H1 (cell line): Measurements from ENCODE around the gene MSMP. TPM values are rescaled to one million over a fixed set of nuclear protein-coding genes. Genes with fewer than 3 reads are reported as not detected.

Experiments
- CTCF ChIA-PET: fragments of 300-600 bp; sonication (Branson Sonifier 250); formaldehyde crosslinking; loops from one replicate; lab custom pipeline; 2021; ENCODE audit not compliant: partially characterized antibody; lab: Charles Lee
- POLR2A ChIA-PET: fragments of 300-600 bp; sonication (Branson Sonifier 250); formaldehyde crosslinking; loops from one replicate; lab custom pipeline; 2021; ENCODE audit warnings: inconsistent platforms; ENCODE audit not compliant: partially characterized antibody; lab: Charles Lee
- DNase-seq, 2 experiments: peaks; one replicate each; pipeline versions ENCODE4 v3.0.0 to v3.0.0-alpha.2; 2010 to 2022; ENCODE audit warnings: low spot score in 2 of 2, low read depth in 1 of 2, mixed read lengths in 1 of 2
- FAIRE-seq: peaks from 2 replicates; lab custom pipeline; 2011; peaks lifted over from hg19 to GRCh38; lab: Jason Lieb, UNC
- H2AFZ ChIP-seq: 2 replicates; pipeline ENCODE4 v1.8.1; 2012; ENCODE audit warnings: low read length, inconsistent platforms
- H2AK5ac ChIP-seq: 2 replicates; pipeline ENCODE4 v1.6.1; 2013; ENCODE audit warnings: low read depth, low read length
- H2BK120ac ChIP-seq: replicated peaks from 2 replicates; pipeline ENCODE3; 2013; ENCODE audit warnings: low read depth, low read length, inconsistent platforms
- H2BK12ac ChIP-seq: 2 replicates; pipeline ENCODE4 v1.6.1; 2013; ENCODE audit warnings: low read depth, low read length
- H2BK15ac ChIP-seq: 2 replicates; pipeline ENCODE4 v1.6.1; 2013; ENCODE audit warnings: low read length
- H2BK20ac ChIP-seq: 2 replicates; pipeline ENCODE4 v1.6.1; 2013; ENCODE audit warnings: low read length
- H2BK5ac ChIP-seq: 2 replicates; pipeline ENCODE4 v1.6.1; 2013; ENCODE audit warnings: low read depth, low read length
- H3K14ac ChIP-seq: 2 replicates; pipeline ENCODE4 v1.6.1; 2013; ENCODE audit warnings: inconsistent platforms; ENCODE audit not compliant: insufficient read length
- H3K18ac ChIP-seq: 2 replicates; pipeline ENCODE4 v1.6.1; 2013; ENCODE audit warnings: low read length; ENCODE audit errors: extremely low read depth
- H3K23ac ChIP-seq: 2 replicates; pipeline ENCODE4 v1.6.1; 2013; ENCODE audit warnings: inconsistent platforms; ENCODE audit not compliant: insufficient read length
- H3K23me2 ChIP-seq: 2 replicates; pipeline ENCODE4 v1.6.1; 2013; ENCODE audit warnings: low read depth, low read length
- H3K27ac ChIP-seq: 2 replicates; pipeline ENCODE4 v1.6.1; 2011; ENCODE audit warnings: low read depth, low read length, inconsistent platforms
- H3K27me3 ChIP-seq, 4 experiments: replicated peaks in 1 of 4; 1 replicate in 1 of 4; 2 replicates in 3 of 4; pipeline versions ENCODE4 v1.6.1 to v1.8.1; 2011 to 2013; ENCODE audit warnings: low read length in 3 of 4, mild to moderate bottlenecking in 3 of 4, inconsistent platforms in 2 of 4, mixed read lengths in 2 of 4, moderate library complexity in 1 of 4; ENCODE audit not compliant: control insufficient read depth in 3 of 4, insufficient read depth in 3 of 4; ENCODE audit errors: extremely low read depth in 1 of 4
- H3K36me3 ChIP-seq, 4 experiments: 2 replicates each; pipeline versions ENCODE4 v1.6.1 to v1.8.1; 2011 to 2013; ENCODE audit warnings: mild to moderate bottlenecking in 4 of 4, low read length in 3 of 4, moderate library complexity in 2 of 4, control low read depth in 1 of 4, inconsistent platforms in 1 of 4; ENCODE audit not compliant: insufficient read depth in 4 of 4, control insufficient read depth in 2 of 4
- H3K4ac ChIP-seq: replicated peaks from 2 replicates; pipeline ENCODE3; 2013; ENCODE audit warnings: low read length, low read depth, mixed read lengths, inconsistent platforms; ENCODE audit not compliant: insufficient read length
- H3K4me1 ChIP-seq, 4 experiments: replicated peaks in 1 of 4; 1 replicate in 1 of 4; 2 replicates in 3 of 4; pipeline versions ENCODE4 v1.6.1 to v1.8.1; 2011 to 2013; ENCODE audit warnings: low read length in 3 of 4, inconsistent platforms in 2 of 4, mixed read lengths in 1 of 4; ENCODE audit not compliant: insufficient read depth in 4 of 4, control insufficient read depth in 3 of 4
- H3K4me2 ChIP-seq, 2 experiments: 2 replicates each; pipeline versions ENCODE4 v1.6.1 to v1.8.1; 2011 to 2013; ENCODE audit warnings: low read depth in 2 of 2, low read length in 2 of 2, control low read depth in 1 of 2, inconsistent platforms in 1 of 2, mild to moderate bottlenecking in 1 of 2; ENCODE audit not compliant: insufficient read depth in 1 of 2
- H3K4me3 ChIP-seq, 4 experiments: fragments of 200-600, 300-600 bp in 1 of 4; sonication (generic), shearing (Covaris generic), sonication (Bioruptor Twin) in 1 of 4; 2 replicates each; pipeline versions ENCODE4 v1.5.1 to v1.8.1; 2011 to 2016; ENCODE audit warnings: low read length in 4 of 4, low read depth in 3 of 4, control low read depth in 2 of 4, inconsistent platforms in 2 of 4, mild to moderate bottlenecking in 2 of 4, mixed read lengths in 1 of 4, moderate library complexity in 1 of 4; ENCODE audit not compliant: insufficient read depth in 2 of 4; ENCODE audit errors: extremely low read depth in 1 of 4
- H3K56ac ChIP-seq: replicated peaks from 2 replicates; pipeline ENCODE3; 2013; ENCODE audit warnings: low read depth, mild to moderate bottlenecking, mixed read lengths, low read length, inconsistent platforms; ENCODE audit not compliant: insufficient read length
- H3K79me1 ChIP-seq: 2 replicates; pipeline ENCODE4 v1.6.1; 2013; ENCODE audit warnings: low read depth, low read length, control low read depth
- H3K79me2 ChIP-seq, 2 experiments: 2 replicates each; pipeline versions ENCODE4 v1.6.1 to v1.8.1; 2012 to 2013; ENCODE audit warnings: low read length in 2 of 2, mild to moderate bottlenecking in 2 of 2, inconsistent platforms in 1 of 2; ENCODE audit not compliant: insufficient read depth in 2 of 2, control insufficient read depth in 1 of 2
- H3K9ac ChIP-seq, 4 experiments: replicated peaks in 1 of 4; 1 replicate in 1 of 4; 2 replicates in 3 of 4; pipeline versions ENCODE4 v1.6.1 to v1.8.1; 2011 to 2013; ENCODE audit warnings: low read depth in 3 of 4, low read length in 3 of 4, control low read depth in 2 of 4, mild to moderate bottlenecking in 2 of 4, moderate library complexity in 2 of 4, inconsistent platforms in 1 of 4; ENCODE audit errors: extremely low read depth in 1 of 4
- H3K9me3 ChIP-seq, 2 experiments: 2 replicates each; pipeline versions ENCODE4 v1.6.1 to v1.8.1; 2012 to 2013; ENCODE audit warnings: mild to moderate bottlenecking in 2 of 2, moderate library complexity in 2 of 2, control low read depth in 1 of 2, inconsistent platforms in 1 of 2, low read depth in 1 of 2, low read length in 1 of 2, mixed read lengths in 1 of 2; ENCODE audit not compliant: insufficient read depth in 2 of 2
- H4K20me1 ChIP-seq, 2 experiments: replicated peaks in 1 of 2; 2 replicates each; pipeline versions ENCODE3 to v1.8.1; 2011 to 2013; ENCODE audit warnings: inconsistent platforms in 2 of 2, low read length in 2 of 2, mild to moderate bottlenecking in 1 of 2; ENCODE audit not compliant: insufficient read depth in 2 of 2, control insufficient read depth in 1 of 2
- H4K5ac ChIP-seq: 2 replicates; pipeline ENCODE4 v1.6.1; 2013; ENCODE audit warnings: low read length, low read depth, mixed read lengths, inconsistent platforms; ENCODE audit not compliant: insufficient read length
- H4K8ac ChIP-seq: 2 replicates; pipeline ENCODE4 v1.8.0; 2013; ENCODE audit warnings: mild to moderate bottlenecking, moderate library complexity, low read length, inconsistent platforms; ENCODE audit not compliant: insufficient read depth; ENCODE audit errors: extremely low read depth
- H4K91ac ChIP-seq: replicated peaks from 2 replicates; pipeline ENCODE3; 2013; ENCODE audit warnings: low read length, mixed read lengths, inconsistent platforms; ENCODE audit not compliant: insufficient read length
- GABPA ChIP-seq: IDR thresholded peaks from 2 replicates; pipeline ENCODE4 v1.6.1; 2011; ENCODE audit warnings: mild to moderate bottlenecking, low read length, moderate library complexity, borderline replicate concordance; ENCODE audit not compliant: insufficient read depth
- GTF2F1 ChIP-seq: IDR thresholded peaks from 2 replicates; pipeline ENCODE4 v1.6.1; 2012; ENCODE audit warnings: low read depth, low read length, improper control_type of control experiment, borderline replicate concordance
- JUND ChIP-seq: IDR thresholded peaks from 2 replicates; pipeline ENCODE4 v1.6.1; 2011; ENCODE audit warnings: mild to moderate bottlenecking, improper control_type of control experiment, low read length
- MAFK ChIP-seq: IDR thresholded peaks from 2 replicates; pipeline ENCODE4 v1.6.1; 2012; ENCODE audit warnings: low read depth, mild to moderate bottlenecking, improper control_type of control experiment, low read length
- NRF1 ChIP-seq: IDR thresholded peaks from 2 replicates; pipeline ENCODE4 v1.6.1; 2011; ENCODE audit warnings: mild to moderate bottlenecking, low read depth, low read length, improper control_type of control experiment
- POLR2A ChIP-seq, 2 experiments: IDR thresholded peaks; 1 replicate in 1 of 2; 2 replicates in 1 of 2; pipeline ENCODE4 v1.6.1; 2011; ENCODE audit warnings: low read depth in 2 of 2, low read length in 2 of 2, mild to moderate bottlenecking in 2 of 2; ENCODE audit errors: control extremely low read depth in 1 of 2
- RFX5 ChIP-seq: IDR thresholded peaks from 2 replicates; pipeline ENCODE4 v1.6.1; 2011; ENCODE audit warnings: low read depth, low read length, improper control_type of control experiment, borderline replicate concordance
- WGBS, 2 experiments: shearing (Covaris generic) in 1 of 2; methylation state at CpG; one replicate each; pipeline versions ENCODE4 v1.1.6 to v1.1.7; 2013 to 2015; ENCODE audit warnings: low lambda C conversion rate in 2 of 2, mixed read lengths in 2 of 2, inconsistent platforms in 1 of 2, low coverage in 1 of 2, missing lambda C conversion rate in 1 of 2; ENCODE audit not compliant: insufficient replicate concordance in 2 of 2, insufficient coverage in 1 of 2, insufficient read length in 1 of 2; ENCODE audit errors: extremely low coverage in 1 of 2, missing lambda C conversion rate in 1 of 2; 5-methylcytosine and 5-hydroxymethylcytosine counted together
- polyA plus RNA-seq, 7 experiments: library from polyadenylated mRNA; depleted of rRNA in 3 of 7; stranded (reverse) in 5 of 7; unstranded in 2 of 7; fragments of >200 nt in 5 of 7; fragments of 200-250 nt in 2 of 7; gene quantifications; 1 replicate in 5 of 7; 2 replicates in 1 of 7; 4 replicates in 1 of 7; pipeline versions ENCODE4 v1.2.1 to v1.2.3, GENCODE V29; 2011 to 2013; ENCODE audit warnings: missing spikeins in 2 of 7, mixed read lengths in 2 of 7
- total RNA-seq: library from RNA; stranded (reverse); fragmentation: NEBNext Ultra II Directional; extraction: Animal tissue kit (Norgen Biotek cat#: 25700); gene quantifications from 2 replicates; pipeline ENCODE4 v1.2.1, GENCODE V29; 2021
- TF ChIP-seq, protein P1 (sequence below): IDR thresholded peaks from 2 replicates; pipeline ENCODE4 v1.6.1; 2012; ENCODE audit warnings: low read length, inconsistent platforms
- TF ChIP-seq, protein P2 (sequence below): IDR thresholded peaks from 2 replicates; pipeline ENCODE4 v1.6.1; 2011; ENCODE audit warnings: low read length, improper control_type of control experiment

MSMP gene
- total and polyA plus RNA-seq, 2 of the 8 experiments (the other 6 are each of a cell fraction or from before 2014, with no cell fraction given) = 0.53 TPM; not detected in 1

DNA sequence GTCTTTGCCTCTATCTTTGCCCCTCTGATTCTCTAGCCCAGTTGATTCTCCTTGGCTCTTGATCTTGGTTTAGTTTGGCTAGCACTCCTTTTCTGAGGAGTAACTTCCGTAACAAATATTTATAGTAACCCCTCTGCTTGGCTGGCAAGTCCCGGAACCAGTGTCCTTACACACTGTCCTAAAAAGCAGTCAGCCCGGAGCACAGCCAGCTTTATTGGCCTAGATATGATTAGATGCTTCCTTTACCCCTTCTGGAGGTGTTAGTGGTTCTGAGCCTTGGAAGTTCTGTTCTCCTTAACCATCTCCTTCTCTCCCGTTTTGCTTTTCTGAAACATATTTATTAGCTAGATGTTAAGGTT, 17.0 kb upstream of the MSMP start:
- ChIA-PET CTCF (interaction anchor here (0.6 to 3.2 kb wide), 9 partner anchors 8 to 1438 kb away, joined by 3 to 12 read pairs (median 4); partner anchors contain the start of genes CREB3 and TLN1), POLR2A (interaction anchor here (0.7 to 1.7 kb wide), 4 partner anchors 10 to 361 kb away, joined by 3 to 4 read pairs (median 4); no protein-coding TSS in a partner anchor)
- no peak overlapping the region for H2BK5ac ChIP-seq
- H3K9me3 ChIP-seq = no peaks in the 10 kb centered on the region
- no peak overlapping the region for H2AFZ ChIP-seq
- H3K79me2 ChIP-seq = no peaks in the 10 kb centered on the region
- H3K18ac ChIP-seq = no peak overlapping the region
- FAIRE-seq (no peak), DNase-seq (no peak)
- H3K23ac ChIP-seq = no peak overlapping the region
- H3K14ac ChIP-seq = no peak overlapping the region
- H2BK12ac ChIP-seq = no peak overlapping the region
- no peak overlapping the region for H4K8ac ChIP-seq
- no peak overlapping the region for H3K4me3 ChIP-seq
- H3K79me1 ChIP-seq = no peaks in the 10 kb centered on the region
- H3K4ac ChIP-seq = no peak overlapping the region
- no peak overlapping the region for H3K9ac ChIP-seq
- H2BK120ac ChIP-seq = no peak overlapping the region
- peaks cover 0 to 6% (median 4%) of the 10 kb centered on the region in 4 experiments; a peak in 6 of 7 replicates for H3K4me1 ChIP-seq
- no peak overlapping the region for H3K56ac ChIP-seq
- H2BK15ac ChIP-seq = no peak overlapping the region
- H2BK20ac ChIP-seq = no peak overlapping the region
- H4K91ac ChIP-seq = no peak overlapping the region
- no peak overlapping the region for H3K4me2 ChIP-seq
- H4K20me1 ChIP-seq = no peaks in the 10 kb centered on the region
- H3K36me3 ChIP-seq = no peaks in the 10 kb centered on the region
- H2AK5ac ChIP-seq = no peak overlapping the region
- no peak overlapping the region for H3K27ac ChIP-seq
- WGBS, 2 experiments = 93% methylated on average over 4 of the region's 4 CpGs; no CpG with 5 or more reads in 1 of the 2 experiments
- H4K5ac ChIP-seq = no peak overlapping the region
- no peaks in the 10 kb centered on the region for H3K23me2 ChIP-seq
- H3K27me3 ChIP-seq = no peaks in the 10 kb centered on the region
- TF ChIP-seq JUND (no peak), GTF2F1 (no peak), POLR2A (IDR thresholded peaks at IDR 0.05; ENCODE audit: control extremely low read depth in 1 of 2, low read depth in 2 of 2, low read length in 2 of 2) (no peak), GABPA (no peak), NRF1 (no peak), RFX5 (no peak), MAFK (no peak)
- TF ChIP-seq, protein P1, sequence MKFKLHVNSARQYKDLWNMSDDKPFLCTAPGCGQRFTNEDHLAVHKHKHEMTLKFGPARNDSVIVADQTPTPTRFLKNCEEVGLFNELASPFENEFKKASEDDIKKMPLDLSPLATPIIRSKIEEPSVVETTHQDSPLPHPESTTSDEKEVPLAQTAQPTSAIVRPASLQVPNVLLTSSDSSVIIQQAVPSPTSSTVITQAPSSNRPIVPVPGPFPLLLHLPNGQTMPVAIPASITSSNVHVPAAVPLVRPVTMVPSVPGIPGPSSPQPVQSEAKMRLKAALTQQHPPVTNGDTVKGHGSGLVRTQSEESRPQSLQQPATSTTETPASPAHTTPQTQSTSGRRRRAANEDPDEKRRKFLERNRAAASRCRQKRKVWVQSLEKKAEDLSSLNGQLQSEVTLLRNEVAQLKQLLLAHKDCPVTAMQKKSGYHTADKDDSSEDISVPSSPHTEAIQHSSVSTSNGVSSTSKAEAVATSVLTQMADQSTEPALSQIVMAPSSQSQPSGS = no peak
- TF ChIP-seq, protein P2, sequence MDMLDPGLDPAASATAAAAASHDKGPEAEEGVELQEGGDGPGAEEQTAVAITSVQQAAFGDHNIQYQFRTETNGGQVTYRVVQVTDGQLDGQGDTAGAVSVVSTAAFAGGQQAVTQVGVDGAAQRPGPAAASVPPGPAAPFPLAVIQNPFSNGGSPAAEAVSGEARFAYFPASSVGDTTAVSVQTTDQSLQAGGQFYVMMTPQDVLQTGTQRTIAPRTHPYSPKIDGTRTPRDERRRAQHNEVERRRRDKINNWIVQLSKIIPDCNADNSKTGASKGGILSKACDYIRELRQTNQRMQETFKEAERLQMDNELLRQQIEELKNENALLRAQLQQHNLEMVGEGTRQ = no peak
